Right lobe of liver (tissue), 6 donors: ENCODE results near the gene COX4I1. TPM values are rescaled to one million over a fixed set of nuclear protein-coding genes. Genes with fewer than 3 reads are reported as not detected.

Source experiments
- ATAC-seq, 4 donors: fragments of 200-7000 bp; cut with Tn5 transposase; one replicate each; pipeline ENCODE4 v1.9.1; 2020; ENCODE audit warnings: mild to moderate bottlenecking in 4 of 4, moderate library complexity in 4 of 4
- DNase-seq, 3 donors: peaks; one replicate each; pipeline ENCODE4 v3.0.0-alpha.2; 2020
- H3K27ac ChIP-seq, 3 donors: fragments of 200-600 bp; one replicate each; pipeline ENCODE4 v1.8.0; 2022
- H3K27me3 ChIP-seq, 2 donors: fragments of 200-600 bp; one replicate each; pipeline ENCODE4 v1.8.0; 2022
- H3K36me3 ChIP-seq, 4 donors: fragments of 200-600 bp; sonication (generic) in 1 of 4; one replicate each; pipeline versions ENCODE4 v1.5.1 to v1.8.0; 2017 to 2022; ENCODE audit warnings: control low read depth in 1 of 4
- H3K4me1 ChIP-seq, 4 donors: fragments of 200-600 bp; sonication (generic) in 1 of 4; one replicate each; pipeline versions ENCODE4 v1.5.1 to v1.8.0; 2017 to 2022; ENCODE audit warnings: control low read depth in 1 of 4
- H3K4me3 ChIP-seq, 3 donors: fragments of 200-600 bp; one replicate each; pipeline ENCODE4 v1.8.0; 2022
- H3K9me3 ChIP-seq, 4 donors: fragments of 200-600 bp; sonication (generic) in 1 of 4; one replicate each; pipeline versions ENCODE4 v1.5.1 to v1.8.0; 2017 to 2022; ENCODE audit warnings: control low read depth in 1 of 4
- POLR2A ChIP-seq: fragments of 450-650 bp; IDR thresholded peaks from one replicate; pipeline ENCODE4 v1.6.1; 2017; ENCODE audit warnings: antibody characterized with exemption, mild to moderate bottlenecking
- WGBS: methylation state at CpG from one replicate; pipeline ENCODE4 v1.1.6; 2018; ENCODE audit warnings: low coverage, low lambda C conversion rate; ENCODE audit not compliant: insufficient coverage; ENCODE audit errors: missing lambda C conversion rate; 5-methylcytosine and 5-hydroxymethylcytosine counted together
- intact Hi-C, 2 donors: fragments of 100-400 bp; cut with DNase I; formaldehyde crosslinking; loops; one replicate each; pipeline versions ENCODE4 v1.11.2 to v1.14.1; 2022
- long read RNA-seq: library from polyadenylated mRNA; unstranded; transcript quantifications from one replicate; pipeline ENCODE4 v2.0.0, GENCODE V29; 2019
- total RNA-seq, 6 experiments: library from RNA; depleted of rRNA in 2 of 6; stranded (reverse); fragments of >200 nt in 2 of 6; fragmentation: NEBNext Ultra II Directional in 3 of 6; extraction: Animal tissue kit (Norgen Biotek cat#: 25700) in 3 of 6; gene quantifications; one replicate each; pipeline versions ENCODE4 v1.1.0 to v1.2.4, GENCODE V29; 2016 to 2023
- TF ChIP-seq, protein P1 (sequence below), 4 donors: fragments of 200-600 bp in 3 of 4; fragments of 450-650 bp in 1 of 4; IDR thresholded peaks; one replicate each; pipeline versions ENCODE4 v1.5.1 to v1.8.0; 2016 to 2022; ENCODE audit warnings: antibody characterized with exemption in 4 of 4, mild to moderate bottlenecking in 2 of 4
- donor health status: DM: no; HTN: yes; CAD: no.
- donor health status: DM: no; HTN: no; CAD: no.
- donor health status: DM: no; HTN: no; CAD: no.
- donor health status: DM: no; HTN: yes; CAD: no.
- donor health status: DM: no; HTN: yes; CAD: no.

The COX4I1 gene
- 100 to 1,000 TPM; 247 to 417 (median 303) TPM for total RNA-seq
- long read RNA-seq, transcript COX4I1-201 (5 exons, 708 nt): major isoform, 192 of 205 reads
- long read RNA-seq, partial matches to known transcripts: 9 of 205 reads
- long read RNA-seq, other reads (novel, unspliced or antisense): 3 of 205 reads

DNA sequence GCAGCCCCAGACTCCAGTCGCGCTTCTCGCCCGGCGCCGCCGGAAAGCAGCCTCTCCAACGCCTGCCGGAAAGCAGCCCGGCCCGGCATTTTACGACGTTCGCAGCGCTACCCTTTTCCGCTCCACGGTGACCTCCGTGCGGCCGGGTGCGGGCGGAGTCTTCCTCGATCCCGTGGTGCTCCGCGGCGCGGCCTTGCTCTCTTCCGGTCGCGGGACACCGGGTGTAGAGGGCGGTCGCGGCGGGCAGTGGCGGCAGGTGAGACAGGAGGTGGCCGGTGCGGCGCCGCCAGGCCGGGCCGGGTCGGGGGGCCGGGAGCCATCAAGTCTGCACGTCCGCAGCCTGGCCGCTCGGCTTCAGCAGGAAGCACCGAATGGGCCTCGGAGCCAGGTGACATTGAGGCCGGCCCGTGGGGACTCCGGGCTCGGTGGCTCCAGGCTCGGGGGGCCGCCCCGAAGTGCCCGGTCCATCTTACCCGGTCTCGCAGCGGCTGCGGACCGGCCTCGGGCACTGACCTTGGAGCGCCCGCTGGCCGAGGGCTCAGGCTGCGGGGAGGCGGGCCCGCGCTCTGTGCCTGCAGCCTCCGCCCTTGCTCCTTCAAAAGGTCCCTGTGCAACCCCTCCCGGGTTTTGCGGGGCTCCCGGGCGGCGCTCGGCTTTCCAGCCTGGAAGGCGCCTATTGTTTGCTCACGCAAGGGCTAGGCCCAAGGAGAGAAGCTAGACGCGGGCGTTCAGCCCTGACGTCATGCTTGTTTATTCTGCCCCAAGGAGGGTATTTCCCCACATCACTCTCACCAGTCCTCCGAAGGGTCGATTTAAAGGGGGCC is at the start of gene COX4I1, which contains the start of gene EMC8:
Gene COX4I1 (plus strand): TSS at position 199 of the 824 bp plus-strand sequence. CDS start 1,511 bp downstream, outside the sequence.
Gene EMC8 (minus strand): TSS at position 48 of the 824 bp plus-strand sequence. CDS start 249 bp downstream, outside the sequence.
- peak; percentile 97 to 98 (median 97) for DNase-seq
- TF ChIP-seq, protein P1, sequence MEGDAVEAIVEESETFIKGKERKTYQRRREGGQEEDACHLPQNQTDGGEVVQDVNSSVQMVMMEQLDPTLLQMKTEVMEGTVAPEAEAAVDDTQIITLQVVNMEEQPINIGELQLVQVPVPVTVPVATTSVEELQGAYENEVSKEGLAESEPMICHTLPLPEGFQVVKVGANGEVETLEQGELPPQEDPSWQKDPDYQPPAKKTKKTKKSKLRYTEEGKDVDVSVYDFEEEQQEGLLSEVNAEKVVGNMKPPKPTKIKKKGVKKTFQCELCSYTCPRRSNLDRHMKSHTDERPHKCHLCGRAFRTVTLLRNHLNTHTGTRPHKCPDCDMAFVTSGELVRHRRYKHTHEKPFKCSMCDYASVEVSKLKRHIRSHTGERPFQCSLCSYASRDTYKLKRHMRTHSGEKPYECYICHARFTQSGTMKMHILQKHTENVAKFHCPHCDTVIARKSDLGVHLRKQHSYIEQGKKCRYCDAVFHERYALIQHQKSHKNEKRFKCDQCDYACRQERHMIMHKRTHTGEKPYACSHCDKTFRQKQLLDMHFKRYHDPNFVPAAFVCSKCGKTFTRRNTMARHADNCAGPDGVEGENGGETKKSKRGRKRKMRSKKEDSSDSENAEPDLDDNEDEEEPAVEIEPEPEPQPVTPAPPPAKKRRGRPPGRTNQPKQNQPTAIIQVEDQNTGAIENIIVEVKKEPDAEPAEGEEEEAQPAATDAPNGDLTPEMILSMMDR (IDR thresholded peaks at IDR 0.05): no peak
- TF ChIP-seq POLR2A: peak; percentile 94
- 0% methylated on average over 1 of the region's 87 CpGs for WGBS
- Histone ChIP-seq H3K27ac (peak within 1 kb of the TSS; percentile 79 to 95 (median 93)), H3K4me3 (peak within 1 kb of the TSS; percentile 96 to 100 (median 98)), H3K4me1 (peaks cover 0 to 22% (median 11%) of the 10 kb centered on the region in 4 donors), H3K27me3 (no peaks in the 10 kb centered on the region), H3K36me3 (peaks cover 0 to 35% (median 8%) of the 10 kb centered on the region in 4 donors), H3K9me3 (no peaks in the 10 kb centered on the region)
- ATAC-seq: peak; percentile 96 to 98 (median 98)
- intact Hi-C loops: no loop called here

DNA sequence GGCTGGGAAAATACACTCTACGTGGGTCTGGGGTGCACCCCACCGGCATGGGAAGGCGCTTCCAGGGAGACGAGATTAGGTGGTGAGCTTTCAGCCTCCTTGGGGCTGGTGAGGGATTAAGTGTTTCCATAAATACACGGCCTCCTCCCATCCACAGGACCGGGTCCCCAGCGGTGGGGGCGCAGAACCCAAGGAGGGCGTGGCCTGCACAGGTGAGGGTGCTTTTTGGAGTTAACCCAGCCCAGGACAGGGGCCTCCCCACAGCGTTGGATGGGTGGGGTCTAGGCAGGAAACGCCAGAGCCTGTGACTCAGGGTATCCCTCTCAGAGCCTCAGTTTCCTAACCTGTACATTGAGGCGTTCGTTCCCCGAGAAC is 49.7 kb upstream of the COX4I1 start:
- DNase-seq (no peak), ATAC-seq (no peak)
- no peaks in the 10 kb centered on the region for H3K27me3 ChIP-seq
- no peaks in the 10 kb centered on the region for H3K36me3 ChIP-seq
- H3K4me3 ChIP-seq: peak overlapping the region in 1 of 3 donors; percentile 40
- no peak overlapping the region for H3K27ac ChIP-seq
- intact Hi-C loops: no loop called here
- 55% methylated on average over 6 of the region's 14 CpGs for WGBS
- no peak for TF ChIP-seq POLR2A
- TF ChIP-seq, protein P1 (IDR thresholded peaks at IDR 0.05): no peak
- H3K9me3 ChIP-seq: no peaks in the 10 kb centered on the region
- peaks cover 0 to 13% (median 0%) of the 10 kb centered on the region in 4 donors for H3K4me1 ChIP-seq

DNA sequence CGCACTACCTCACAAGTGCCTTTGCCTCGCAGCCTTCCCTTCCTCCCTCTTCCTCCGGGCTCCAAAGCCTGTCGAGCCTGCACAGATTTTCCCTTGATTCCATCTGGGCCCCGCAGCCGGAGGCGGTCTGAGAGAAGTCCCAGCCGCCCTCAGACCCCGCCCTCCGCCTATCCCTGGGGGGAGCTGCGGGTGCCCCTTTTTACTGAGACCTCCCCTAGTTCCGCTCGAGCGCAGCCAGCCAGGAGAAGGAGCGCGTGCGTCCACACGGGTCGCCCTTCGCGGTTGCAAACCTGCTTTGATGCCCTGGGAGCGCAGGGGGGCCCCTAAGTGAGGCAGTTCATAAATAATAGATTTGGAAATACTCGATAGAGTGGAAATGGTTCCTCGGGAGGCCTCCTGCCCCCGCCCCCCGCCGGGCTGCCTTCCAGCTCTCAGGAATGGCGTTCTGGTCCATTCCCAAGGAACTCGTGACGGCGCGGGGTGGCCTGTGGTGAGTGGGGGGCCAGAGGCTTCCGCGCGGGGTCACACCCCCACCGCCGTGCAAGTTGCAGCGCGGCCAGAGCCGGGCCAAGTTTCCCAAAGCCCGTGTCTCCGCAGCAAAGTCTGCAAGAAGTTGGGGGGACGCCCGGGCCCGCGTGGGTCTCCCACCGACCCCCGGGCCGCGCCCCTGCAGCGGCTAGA is 49.2 kb upstream of the COX4I1 start:
- 10% methylated on average over 18 of the region's 51 CpGs for WGBS
- intact Hi-C loops: no loop called here
- H3K9me3 ChIP-seq: no peaks in the 10 kb centered on the region
- H3K27ac ChIP-seq: no peak overlapping the region
- peak in 1 of 3 donors; percentile 35 for DNase-seq
- peaks cover 0 to 13% (median 0%) of the 10 kb centered on the region in 4 donors for H3K4me1 ChIP-seq
- no peaks in the 10 kb centered on the region for H3K27me3 ChIP-seq
- no peaks in the 10 kb centered on the region for H3K36me3 ChIP-seq
- ATAC-seq: peak in 3 of 4 donors; percentile 4 to 9 (median 9)
- H3K4me3 ChIP-seq: peak overlapping the region; percentile 38 to 61 (median 40)
- no peak for TF ChIP-seq POLR2A
- TF ChIP-seq, protein P1 (IDR thresholded peaks at IDR 0.05): no peak

DNA sequence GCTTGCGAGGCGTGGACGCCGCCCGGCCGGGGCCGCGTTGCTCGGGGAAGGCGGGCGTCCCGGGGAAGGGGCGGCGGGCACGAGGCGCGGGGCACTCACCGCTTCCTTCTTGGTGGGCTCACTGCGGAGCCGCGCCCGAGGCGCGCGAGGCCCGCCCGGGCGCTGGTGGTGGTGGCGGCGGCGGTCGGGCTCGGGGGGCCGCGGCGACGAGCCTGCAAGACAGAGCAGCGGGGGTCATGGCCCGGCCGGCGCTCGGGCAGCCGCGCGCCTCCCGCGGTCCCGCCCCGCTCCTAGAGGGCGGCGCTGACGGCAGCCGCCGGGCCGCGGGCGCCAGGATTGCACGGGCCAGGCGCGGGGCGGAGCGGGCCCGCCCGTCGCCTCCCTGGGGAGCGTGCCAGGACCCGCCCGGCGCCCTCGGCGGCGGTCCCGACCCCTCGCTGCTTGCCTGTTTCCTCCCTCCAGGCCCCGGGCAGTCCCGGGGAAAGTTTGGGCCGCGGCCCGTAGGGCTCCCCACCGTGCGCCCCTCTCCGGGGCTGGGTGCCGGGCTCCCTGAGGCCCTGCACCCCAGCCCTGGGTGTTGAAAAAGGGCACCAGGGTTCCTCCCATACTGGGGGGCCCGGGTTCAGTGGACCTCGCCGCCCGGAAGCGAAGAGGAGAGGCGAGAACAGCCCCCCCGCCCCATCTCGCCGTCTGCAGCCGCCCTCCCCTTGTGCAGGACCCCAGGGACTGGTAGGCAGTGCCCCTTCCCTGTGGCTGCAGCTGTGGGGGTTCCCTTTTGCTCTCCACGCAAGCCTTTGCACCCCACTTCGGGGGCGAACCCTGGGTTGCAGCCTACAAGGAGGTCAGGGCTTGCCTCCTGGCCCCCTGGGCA is 48.4 kb upstream of the COX4I1 start, which contains the start of gene C16orf74:
Gene C16orf74 (minus strand): TSS at position 270 of the 871 bp plus-strand sequence. CDS start 15,879 bp downstream, outside the sequence.
- Histone ChIP-seq H3K36me3 (no peaks in the 10 kb centered on the region), H3K27me3 (no peaks in the 10 kb centered on the region), H3K4me3 (peak within 1 kb of the TSS; percentile 38 to 61 (median 40)), H3K27ac (no peak within 1 kb of the TSS), H3K9me3 (no peaks in the 10 kb centered on the region), H3K4me1 (peaks cover 0 to 13% (median 0%) of the 10 kb centered on the region in 4 donors)
- no peak for TF ChIP-seq POLR2A
- TF ChIP-seq, protein P1 (IDR thresholded peaks at IDR 0.05): peak in 1 of 4 donors; percentile 22
- peak; percentile 67 to 77 (median 73) for DNase-seq
- intact Hi-C loops: no loop called here
- ATAC-seq: peak; percentile 88 to 96 (median 92)
- 2% methylated on average over 13 of the region's 96 CpGs for WGBS
